ENCODE data around the gene TPRA1.

DNA sequence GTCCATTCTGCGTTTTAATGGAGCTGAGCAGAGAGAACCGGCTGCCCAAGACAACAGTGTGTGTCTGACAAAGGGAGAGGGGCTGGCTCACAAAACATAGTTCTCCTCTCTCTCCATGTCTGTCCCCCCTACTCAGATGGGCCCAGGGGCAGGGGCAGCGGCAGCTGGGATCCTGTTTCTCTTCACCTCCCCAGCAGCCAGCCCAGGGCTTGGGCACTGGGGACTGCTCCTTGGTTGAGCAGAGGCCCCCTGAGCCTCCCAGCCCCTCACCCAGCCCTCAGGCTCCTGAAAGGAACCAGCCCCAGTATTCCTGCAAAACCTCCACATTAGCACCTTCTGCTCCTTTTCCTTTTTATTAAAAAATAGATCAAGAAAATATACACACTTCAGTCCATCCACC, 17.8 kb downstream of the TPRA1 start:
- TF ChIP-seq, protein P1, sequence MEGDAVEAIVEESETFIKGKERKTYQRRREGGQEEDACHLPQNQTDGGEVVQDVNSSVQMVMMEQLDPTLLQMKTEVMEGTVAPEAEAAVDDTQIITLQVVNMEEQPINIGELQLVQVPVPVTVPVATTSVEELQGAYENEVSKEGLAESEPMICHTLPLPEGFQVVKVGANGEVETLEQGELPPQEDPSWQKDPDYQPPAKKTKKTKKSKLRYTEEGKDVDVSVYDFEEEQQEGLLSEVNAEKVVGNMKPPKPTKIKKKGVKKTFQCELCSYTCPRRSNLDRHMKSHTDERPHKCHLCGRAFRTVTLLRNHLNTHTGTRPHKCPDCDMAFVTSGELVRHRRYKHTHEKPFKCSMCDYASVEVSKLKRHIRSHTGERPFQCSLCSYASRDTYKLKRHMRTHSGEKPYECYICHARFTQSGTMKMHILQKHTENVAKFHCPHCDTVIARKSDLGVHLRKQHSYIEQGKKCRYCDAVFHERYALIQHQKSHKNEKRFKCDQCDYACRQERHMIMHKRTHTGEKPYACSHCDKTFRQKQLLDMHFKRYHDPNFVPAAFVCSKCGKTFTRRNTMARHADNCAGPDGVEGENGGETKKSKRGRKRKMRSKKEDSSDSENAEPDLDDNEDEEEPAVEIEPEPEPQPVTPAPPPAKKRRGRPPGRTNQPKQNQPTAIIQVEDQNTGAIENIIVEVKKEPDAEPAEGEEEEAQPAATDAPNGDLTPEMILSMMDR (IDR thresholded peaks at IDR 0.05), result no peak
- TF ChIP-seq POLR2A (IDR thresholded peaks at IDR 0.05; ENCODE audit: low read depth), result no peak
- TF ChIP-seq POLR2AphosphoS5 (IDR thresholded peaks at IDR 0.05), result no peak
- no peak for TF ChIP-seq EP300 (IDR thresholded peaks at IDR 0.05)

Data from esophagus muscularis mucosa (tissue), 4 donors.